HEK293T (cell line): ENCODE measurements around the gene FBN2.

ENCODE experiments used
- ARNT ChIP-seq: fragments of 450-650 bp; IDR thresholded peaks from 2 replicates; pipeline ENCODE4 v1.6.1; 2017; ENCODE audit warnings: mild to moderate bottlenecking
- BHLHE40 ChIP-seq: fragments of 450-650 bp; IDR thresholded peaks from 2 replicates; pipeline ENCODE4 v1.6.1; 2016; ENCODE audit warnings: mild to moderate bottlenecking, moderate library complexity, borderline replicate concordance
- ELF4 ChIP-seq: fragments of 450-650 bp; IDR thresholded peaks from 2 replicates; pipeline ENCODE4 v1.6.1; 2017; ENCODE audit warnings: antibody characterized with exemption
- FOXA1 ChIP-seq: fragments of 450-650 bp; IDR thresholded peaks from 2 replicates; pipeline ENCODE4 v1.6.1; 2016; ENCODE audit warnings: mild to moderate bottlenecking
- FOXK2 ChIP-seq: fragments of 450-650 bp; IDR thresholded peaks from 2 replicates; pipeline ENCODE4 v1.6.1; 2016; ENCODE audit warnings: mild to moderate bottlenecking
- FOXM1 ChIP-seq: fragments of 450-650 bp; IDR thresholded peaks from 2 replicates; pipeline ENCODE4 v1.6.1; 2017; ENCODE audit warnings: mild to moderate bottlenecking, borderline replicate concordance
- HDGF ChIP-seq: fragments of 450-650 bp; IDR thresholded peaks from 2 replicates; pipeline ENCODE4 v1.6.1; 2017; ENCODE audit warnings: antibody characterized with exemption, borderline replicate concordance
- LEF1 ChIP-seq: fragments of 450-650 bp; IDR thresholded peaks from 2 replicates; pipeline ENCODE4 v1.6.1; 2017; ENCODE audit warnings: mild to moderate bottlenecking, borderline replicate concordance
- NFRKB ChIP-seq: fragments of 450-650 bp; IDR thresholded peaks from 2 replicates; pipeline ENCODE4 v1.6.1; 2016; ENCODE audit warnings: mild to moderate bottlenecking, moderate library complexity
- PKNOX1 ChIP-seq: fragments of 450-650 bp; IDR thresholded peaks from 2 replicates; pipeline ENCODE4 v1.6.1; 2016
- SP1 ChIP-seq: fragments of 450-650 bp; IDR thresholded peaks from 2 replicates; pipeline ENCODE4 v1.6.1; 2017
- SUZ12 ChIP-seq: fragments of 450-650 bp; IDR thresholded peaks from 2 replicates; pipeline ENCODE4 v1.6.1; 2016; ENCODE audit warnings: mild to moderate bottlenecking
- TARDBP ChIP-seq: fragments of 450-650 bp; IDR thresholded peaks from 2 replicates; pipeline ENCODE4 v1.6.1; 2016
- ZNF384 ChIP-seq: fragments of 450-650 bp; IDR thresholded peaks from 2 replicates; pipeline ENCODE4 v1.6.1; 2016

GRCh38 chr5:128287740-128288139 is 250.3 kb downstream of the FBN2 start:
- TF ChIP-seq FOXK2 (no peak), ZNF384 (no peak), ELF4 (no peak), HDGF (no peak), ARNT (no peak), SUZ12 (no peak), NFRKB (no peak), SP1 (no peak), FOXA1 (no peak), BHLHE40 (no peak), LEF1 (no peak), PKNOX1 (no peak), FOXM1 (no peak), TARDBP (no peak)
